Skeletal muscle satellite cell (primary cell): ENCODE data around the gene OPCML.

Source experiments
- H3K27me3 ChIP-seq: 2 replicates; pipeline ENCODE4 v1.7.0; 2013; ENCODE audit warnings: low read length; ENCODE audit not compliant: control insufficient read depth, insufficient read depth
- H3K36me3 ChIP-seq: 2 replicates; pipeline ENCODE4 v1.7.0; 2013; ENCODE audit warnings: mild to moderate bottlenecking, control low read depth, low read length; ENCODE audit not compliant: insufficient read depth
- H3K4me1 ChIP-seq: 2 replicates; pipeline ENCODE4 v1.7.0; 2013; ENCODE audit warnings: low read length; ENCODE audit not compliant: control insufficient read depth, insufficient read depth
- H3K4me2 ChIP-seq: 2 replicates; pipeline ENCODE4 v1.7.0; 2013; ENCODE audit warnings: mild to moderate bottlenecking, low read length
- H3K4me3 ChIP-seq: 2 replicates; pipeline ENCODE4 v1.7.0; 2013; ENCODE audit warnings: low read length
- H3K9ac ChIP-seq: 2 replicates; pipeline ENCODE4 v1.7.0; 2013; ENCODE audit warnings: mild to moderate bottlenecking, low read depth, low read length, moderate library complexity
- H3K9me3 ChIP-seq: replicated peaks from 2 replicates; pipeline ENCODE4 v1.7.0; 2013; ENCODE audit warnings: mild to moderate bottlenecking, control low read depth, low read length

OPCML gene

GRCh38 chr11:132935383-132935782, 596.9 kb downstream of the OPCML start:
- H3K4me2 ChIP-seq = no peak overlapping the region

GRCh38 chr11:132933703-132934102, 598.6 kb downstream of the OPCML start:
- no peaks in the 10 kb centered on the region for H3K9me3 ChIP-seq
- H3K27me3 ChIP-seq = no peaks in the 10 kb centered on the region
- H3K9ac ChIP-seq = no peak overlapping the region
- no peaks in the 10 kb centered on the region for H3K4me1 ChIP-seq
- no peak overlapping the region for H3K4me3 ChIP-seq
- H3K36me3 ChIP-seq = no peaks in the 10 kb centered on the region
- H3K4me2 ChIP-seq = no peak overlapping the region

More at GRCh38 chr11:132935383-132935782, 596.9 kb downstream of the OPCML start:
- Histone ChIP-seq H3K4me3 (no peak overlapping the region), H3K9me3 (no peaks in the 10 kb centered on the region), H3K27me3 (no peaks in the 10 kb centered on the region), H3K9ac (no peak overlapping the region), H3K36me3 (no peaks in the 10 kb centered on the region), H3K4me1 (no peaks in the 10 kb centered on the region)

- no peak overlapping the region for H3K4me3 ChIP-seq
Observed at GRCh38 chr11:132925825-132926469, 606.4 kb downstream of the OPCML start.

GRCh38 chr11:132921597-132921996, 610.7 kb downstream of the OPCML start:
- Histone ChIP-seq H3K9me3 (no peaks in the 10 kb centered on the region), H3K36me3 (no peaks in the 10 kb centered on the region), H3K4me3 (no peak overlapping the region), H3K27me3 (no peaks in the 10 kb centered on the region), H3K4me1 (no peaks in the 10 kb centered on the region), H3K9ac (no peak overlapping the region), H3K4me2 (no peak overlapping the region)

More at GRCh38 chr11:132925825-132926469, 606.4 kb downstream of the OPCML start:
- no peaks in the 10 kb centered on the region for H3K4me1 ChIP-seq
- no peak overlapping the region for H3K9ac ChIP-seq
- H3K27me3 ChIP-seq = no peaks in the 10 kb centered on the region
- H3K9me3 ChIP-seq = no peaks in the 10 kb centered on the region
- no peaks in the 10 kb centered on the region for H3K36me3 ChIP-seq
- no peak overlapping the region for H3K4me2 ChIP-seq

GRCh38 chr11:132920451-132921096, 611.7 kb downstream of the OPCML start:
- no peak overlapping the region for H3K4me3 ChIP-seq
- no peaks in the 10 kb centered on the region for H3K9me3 ChIP-seq
- no peaks in the 10 kb centered on the region for H3K27me3 ChIP-seq
- H3K36me3 ChIP-seq = no peaks in the 10 kb centered on the region
- no peaks in the 10 kb centered on the region for H3K4me1 ChIP-seq
- no peak overlapping the region for H3K9ac ChIP-seq
- no peak overlapping the region for H3K4me2 ChIP-seq

GRCh38 chr11:132914600-132914999, 617.7 kb downstream of the OPCML start:
- Histone ChIP-seq H3K4me2 (no peak overlapping the region), H3K9me3 (no peaks in the 10 kb centered on the region), H3K9ac (no peak overlapping the region), H3K4me3 (no peak overlapping the region), H3K36me3 (no peaks in the 10 kb centered on the region), H3K4me1 (peaks cover 11% of the 10 kb centered on the region), H3K27me3 (no peaks in the 10 kb centered on the region)

- Histone ChIP-seq H3K27me3 (no peaks in the 10 kb centered on the region), H3K4me3 (no peak overlapping the region), H3K9me3 (no peaks in the 10 kb centered on the region), H3K9ac (no peak overlapping the region), H3K4me2 (no peak overlapping the region), H3K4me1 (peaks cover 11% of the 10 kb centered on the region), H3K36me3 (no peaks in the 10 kb centered on the region)
Observed at GRCh38 chr11:132913886-132914285, 618.4 kb downstream of the OPCML start.

GRCh38 chr11:132913295-132913694, 619.0 kb downstream of the OPCML start:
- Histone ChIP-seq H3K4me1 (peaks cover 11% of the 10 kb centered on the region), H3K4me3 (no peak overlapping the region)

GRCh38 chr11:132911186-132911585, 621.1 kb downstream of the OPCML start:
- Histone ChIP-seq H3K4me3 (no peak overlapping the region), H3K9ac (no peak overlapping the region), H3K4me1 (peaks cover 11% of the 10 kb centered on the region), H3K36me3 (no peaks in the 10 kb centered on the region), H3K9me3 (no peaks in the 10 kb centered on the region), H3K4me2 (peak overlapping the region; percentile 2), H3K27me3 (no peaks in the 10 kb centered on the region)

More at GRCh38 chr11:132913295-132913694, 619.0 kb downstream of the OPCML start:
- no peaks in the 10 kb centered on the region for H3K36me3 ChIP-seq
- no peak overlapping the region for H3K9ac ChIP-seq
- no peaks in the 10 kb centered on the region for H3K9me3 ChIP-seq
- H3K27me3 ChIP-seq = no peaks in the 10 kb centered on the region
- H3K4me2 ChIP-seq = no peak overlapping the region

- H3K4me3 ChIP-seq = no peak overlapping the region
- H3K36me3 ChIP-seq = no peaks in the 10 kb centered on the region
- H3K27me3 ChIP-seq = no peaks in the 10 kb centered on the region
- H3K4me2 ChIP-seq = no peak overlapping the region
- H3K4me1 ChIP-seq = peaks cover 11% of the 10 kb centered on the region
- no peaks in the 10 kb centered on the region for H3K9me3 ChIP-seq
- no peak overlapping the region for H3K9ac ChIP-seq
Observed at GRCh38 chr11:132910011-132910760, 622.1 kb downstream of the OPCML start.

- H3K4me2 ChIP-seq = no peak overlapping the region
- no peaks in the 10 kb centered on the region for H3K9me3 ChIP-seq
- H3K36me3 ChIP-seq = no peaks in the 10 kb centered on the region
- peaks cover 11% of the 10 kb centered on the region for H3K4me1 ChIP-seq
- no peak overlapping the region for H3K9ac ChIP-seq
- no peaks in the 10 kb centered on the region for H3K27me3 ChIP-seq
- no peak overlapping the region for H3K4me3 ChIP-seq
Observed at GRCh38 chr11:132909021-132909606, 623.2 kb downstream of the OPCML start.
